D721Med (cell line): ENCODE results near the gene VSTM4.

Experiments
- DNase-seq: peaks from one replicate; pipeline ENCODE4 v3.0.0; 2011; ENCODE audit warnings: low spot score; ENCODE audit not compliant: insufficient read length
- FAIRE-seq: peaks from 2 replicates; lab custom pipeline; 2011; peaks lifted over from hg19 to GRCh38; lab: Jason Lieb, UNC
- TF ChIP-seq, protein P1 (sequence below): IDR thresholded peaks from 2 replicates; pipeline ENCODE4 v1.5.1; 2012; ENCODE audit warnings: mild to moderate bottlenecking, control low read depth; ENCODE audit not compliant: insufficient read depth; ENCODE audit errors: missing control alignments

The VSTM4 gene

DNA sequence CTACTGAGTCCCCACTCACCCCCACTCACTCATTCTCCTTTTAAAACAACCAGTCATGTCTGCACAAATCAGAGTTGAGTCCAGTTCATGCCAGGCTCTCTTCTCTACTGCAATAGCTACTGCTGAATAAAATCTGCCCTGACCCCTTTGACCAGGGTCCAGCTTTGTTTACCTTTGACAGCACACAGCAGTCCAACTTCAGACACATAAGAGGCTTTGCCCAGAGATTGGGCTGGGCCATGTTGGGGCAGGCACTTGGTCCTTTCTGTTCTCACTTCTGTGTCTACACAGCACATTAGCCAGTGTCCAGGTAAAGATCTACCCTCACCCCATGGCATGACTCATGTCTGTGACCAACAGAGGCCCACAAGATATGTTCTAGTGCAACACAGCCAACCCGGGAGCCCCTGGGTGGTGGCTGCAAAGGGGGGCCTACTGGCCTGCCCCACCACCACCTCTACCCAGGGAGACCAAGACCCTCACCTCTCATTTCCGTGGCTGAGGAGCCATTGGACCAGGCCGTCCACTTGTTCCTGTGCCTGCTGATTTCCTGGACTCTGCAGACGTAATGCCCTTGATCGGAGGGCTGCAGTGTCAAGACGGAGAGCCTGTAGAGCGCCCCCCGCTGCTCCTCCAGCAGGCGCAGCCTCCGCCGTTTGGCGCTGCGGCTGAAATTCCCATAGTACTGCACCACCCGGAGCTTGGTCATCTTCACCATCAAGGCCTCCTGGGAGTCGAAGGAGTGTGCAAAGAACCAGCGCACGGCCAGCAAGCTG lies 8.0 kb downstream of the VSTM4 start:
- FAIRE-seq (no peak), DNase-seq (no peak)
- TF ChIP-seq, protein P1, sequence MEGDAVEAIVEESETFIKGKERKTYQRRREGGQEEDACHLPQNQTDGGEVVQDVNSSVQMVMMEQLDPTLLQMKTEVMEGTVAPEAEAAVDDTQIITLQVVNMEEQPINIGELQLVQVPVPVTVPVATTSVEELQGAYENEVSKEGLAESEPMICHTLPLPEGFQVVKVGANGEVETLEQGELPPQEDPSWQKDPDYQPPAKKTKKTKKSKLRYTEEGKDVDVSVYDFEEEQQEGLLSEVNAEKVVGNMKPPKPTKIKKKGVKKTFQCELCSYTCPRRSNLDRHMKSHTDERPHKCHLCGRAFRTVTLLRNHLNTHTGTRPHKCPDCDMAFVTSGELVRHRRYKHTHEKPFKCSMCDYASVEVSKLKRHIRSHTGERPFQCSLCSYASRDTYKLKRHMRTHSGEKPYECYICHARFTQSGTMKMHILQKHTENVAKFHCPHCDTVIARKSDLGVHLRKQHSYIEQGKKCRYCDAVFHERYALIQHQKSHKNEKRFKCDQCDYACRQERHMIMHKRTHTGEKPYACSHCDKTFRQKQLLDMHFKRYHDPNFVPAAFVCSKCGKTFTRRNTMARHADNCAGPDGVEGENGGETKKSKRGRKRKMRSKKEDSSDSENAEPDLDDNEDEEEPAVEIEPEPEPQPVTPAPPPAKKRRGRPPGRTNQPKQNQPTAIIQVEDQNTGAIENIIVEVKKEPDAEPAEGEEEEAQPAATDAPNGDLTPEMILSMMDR, result no peak

DNA sequence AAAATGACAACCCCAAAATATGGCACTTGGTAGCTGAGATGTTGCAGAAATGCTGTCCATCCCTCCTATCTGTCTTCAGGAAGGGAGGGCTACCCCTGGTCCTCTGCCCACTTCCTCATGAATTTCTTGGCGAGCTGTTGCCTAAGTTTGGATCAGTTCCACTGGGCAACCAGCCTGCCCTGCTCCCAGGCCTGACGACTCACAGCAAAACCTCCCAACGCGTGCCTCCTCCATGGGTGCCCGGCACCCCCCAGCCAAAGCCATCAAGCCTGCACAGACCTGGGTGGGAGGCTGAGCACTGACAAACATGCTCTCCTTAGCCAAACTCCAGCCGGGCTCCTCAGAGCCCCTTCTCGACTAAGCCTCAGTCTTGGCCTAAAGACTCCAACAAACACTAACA lies 8.9 kb downstream of the VSTM4 start:
- FAIRE-seq (no peak), DNase-seq (no peak)
- TF ChIP-seq, protein P1, result no peak

DNA sequence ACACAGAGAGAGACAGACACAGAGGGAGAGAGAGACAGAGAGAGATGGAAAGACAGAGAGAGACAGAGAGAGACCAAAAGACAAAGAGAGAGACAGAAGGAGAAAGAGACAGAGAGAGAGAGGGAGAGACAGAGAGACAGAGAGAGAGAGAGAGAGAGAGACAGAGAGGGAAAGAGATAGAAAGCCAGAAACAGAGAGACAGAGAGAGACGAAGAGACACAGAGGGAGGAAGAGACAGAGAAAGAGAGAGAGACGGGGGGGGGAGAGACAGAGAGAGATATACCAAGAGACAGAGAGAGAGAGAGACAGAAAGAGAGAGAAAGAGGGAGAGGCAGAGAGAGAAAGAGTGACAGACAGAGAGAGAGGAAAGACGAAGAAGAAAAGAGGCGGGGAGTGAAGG lies 10.2 kb downstream of the VSTM4 start:
- DNase-seq (no peak), FAIRE-seq (no peak)
- TF ChIP-seq, protein P1, result no peak

DNA sequence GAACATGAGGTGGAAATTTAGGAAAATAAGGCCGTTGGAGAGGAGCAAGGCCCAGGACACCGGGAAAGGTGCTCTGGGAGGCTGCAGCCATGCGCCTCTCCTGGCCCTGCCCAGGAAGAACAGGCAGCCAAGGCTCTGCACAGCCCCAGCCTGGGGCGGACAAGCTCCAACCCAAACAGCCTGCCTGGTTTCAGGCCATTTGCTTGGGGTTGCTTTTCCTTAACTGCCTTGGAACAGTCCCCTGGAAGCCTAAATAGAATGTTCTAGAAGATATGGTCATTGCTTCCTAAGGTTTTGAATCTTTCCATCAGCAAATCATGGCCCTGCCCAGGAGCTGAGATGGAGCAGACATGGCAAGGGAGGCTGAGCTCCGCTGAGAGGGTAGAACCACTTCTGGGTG lies 11.0 kb downstream of the VSTM4 start:
- no peak for FAIRE-seq
- DNase-seq, result no peak
- TF ChIP-seq, protein P1, result no peak

DNA sequence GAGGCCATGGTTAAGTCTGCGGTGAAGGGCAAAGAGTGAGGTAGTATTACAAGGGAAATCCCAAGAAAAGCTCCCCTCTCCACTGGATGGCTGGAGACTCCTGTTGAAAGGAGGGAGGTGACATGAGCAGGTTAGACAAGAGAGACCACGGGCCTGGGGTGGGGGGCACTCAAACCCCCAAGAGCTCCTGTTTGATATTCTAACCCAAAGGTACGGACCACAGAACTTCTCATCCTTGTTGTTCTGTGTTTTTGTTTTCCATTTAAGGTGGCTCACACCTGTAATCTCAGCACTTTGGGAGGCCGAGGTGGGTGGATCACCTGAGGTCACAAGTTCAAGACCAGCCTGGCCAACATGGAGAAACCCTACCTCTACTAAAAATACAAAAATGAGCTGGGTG lies 11.6 kb downstream of the VSTM4 start:
- no peak for FAIRE-seq
- no peak for DNase-seq
- TF ChIP-seq, protein P1, result no peak

DNA sequence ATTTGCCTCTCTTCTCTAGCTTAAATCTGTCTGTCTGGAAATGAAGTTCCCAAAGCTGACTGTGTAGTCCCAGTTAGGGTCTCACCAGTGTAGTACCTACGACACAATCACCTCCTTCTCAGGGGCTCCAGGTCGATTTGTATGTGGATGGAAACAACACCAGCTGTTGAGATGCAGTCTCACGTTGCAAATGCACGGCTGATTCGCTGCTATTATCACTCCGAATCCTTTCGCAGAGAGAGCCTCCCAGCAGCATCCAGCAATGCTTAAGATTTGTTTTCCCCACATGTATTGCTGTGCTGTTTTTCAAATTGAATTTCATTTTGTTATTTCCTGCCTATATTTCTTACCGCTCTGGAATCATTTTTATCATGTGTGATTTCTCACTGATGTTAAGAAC lies 16.3 kb downstream of the VSTM4 start:
- TF ChIP-seq, protein P1, result no peak
- DNase-seq (no peak), FAIRE-seq (no peak)

DNA sequence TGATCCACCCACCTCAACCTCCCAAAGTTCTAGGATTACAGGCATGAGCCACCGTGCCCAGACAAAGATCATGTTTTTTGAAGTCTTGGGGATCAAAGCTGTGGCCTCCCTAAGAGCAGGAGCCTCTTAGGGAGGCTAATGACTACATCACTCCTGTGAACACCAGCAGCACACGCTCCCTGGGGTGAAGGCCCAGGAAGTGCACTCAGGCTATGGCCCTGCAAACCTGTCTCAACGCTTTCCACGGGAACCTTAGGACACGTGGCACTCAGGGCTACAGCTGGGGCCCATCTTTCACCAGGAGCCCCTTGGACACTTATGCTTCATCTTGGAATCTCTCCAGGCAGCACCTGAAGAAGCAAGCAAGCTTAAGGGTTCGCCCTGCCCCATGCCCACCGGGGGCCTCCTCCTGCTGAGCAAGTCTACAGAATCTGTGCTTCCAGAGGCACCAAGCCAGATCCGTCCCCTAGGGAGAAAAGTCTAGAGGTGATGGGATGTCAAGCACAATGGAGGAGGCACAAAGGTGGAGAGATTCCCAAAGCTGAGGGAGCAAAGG lies 18.4 kb downstream of the VSTM4 start:
- DNase-seq (no peak), FAIRE-seq (no peak)

More for the DNA sequence above, 18.4 kb downstream of the VSTM4 start:
- TF ChIP-seq, protein P1, result no peak
